ENCODE results near the gene CTDP1. TPM values are rescaled to one million over a fixed set of nuclear protein-coding genes. Genes with fewer than 3 reads are reported as not detected.

CTDP1 gene
- polyA plus RNA-seq, 1 donor (not counting 4 experiments of a cell fraction or from before 2014, with no cell fraction given): 9.2 TPM

GRCh38 chr18:79713341-79713740 is 33.7 kb downstream of the CTDP1 start:
- Histone ChIP-seq H3K79me2 (ENCODE audit: control insufficient read depth, insufficient read depth, low read length) (no peaks in the 10 kb centered on the region), H3K9me3 (ENCODE audit: control insufficient read depth, low read depth, low read length) (no peaks in the 10 kb centered on the region), H3K4me3 (ENCODE audit: control insufficient read depth in 2 of 3, extremely low read depth in 1 of 3, insufficient read depth in 2 of 3, low read depth in 1 of 3, low read length in 3 of 3) (no peak overlapping the region), H3K9me1 (ENCODE audit: control insufficient read depth, extremely low read depth, insufficient read depth, low read length) (no peaks in the 10 kb centered on the region), H3K27ac (ENCODE audit: control insufficient read depth, insufficient read depth, low read length) (no peak overlapping the region), H3K4me1 (ENCODE audit: control insufficient read depth, extremely low read depth, insufficient read depth, low read length) (no peaks in the 10 kb centered on the region), H2AFZ (ENCODE audit: control insufficient read depth, low read length) (no peak overlapping the region), H3K4me2 (ENCODE audit: control insufficient read depth, extremely low read depth, insufficient read depth, low read depth, low read length) (no peak overlapping the region), H3K27me3 (ENCODE audit: control insufficient read depth, extremely low read depth, insufficient read depth, low read length) (no peaks in the 10 kb centered on the region), H3K9ac (ENCODE audit: control insufficient read depth, extremely low read depth, insufficient read depth, low read length) (no peak overlapping the region), H4K20me1 (ENCODE audit: control insufficient read depth, extremely low read depth, insufficient read depth, low read length) (no peaks in the 10 kb centered on the region), H3K36me3 (ENCODE audit: control insufficient read depth in 2 of 2, extremely low read depth in 1 of 2, insufficient read depth in 2 of 2, low read length in 2 of 2) (peaks cover 7 to 22% of the 10 kb centered on the region in 2 experiments)
- DNase-seq (ENCODE audit: low read depth, low spot score): no peak
- no peak for TF ChIP-seq EZH2 (IDR thresholded peaks at IDR 0.05; ENCODE audit: low read length)
- TF ChIP-seq, protein P1, sequence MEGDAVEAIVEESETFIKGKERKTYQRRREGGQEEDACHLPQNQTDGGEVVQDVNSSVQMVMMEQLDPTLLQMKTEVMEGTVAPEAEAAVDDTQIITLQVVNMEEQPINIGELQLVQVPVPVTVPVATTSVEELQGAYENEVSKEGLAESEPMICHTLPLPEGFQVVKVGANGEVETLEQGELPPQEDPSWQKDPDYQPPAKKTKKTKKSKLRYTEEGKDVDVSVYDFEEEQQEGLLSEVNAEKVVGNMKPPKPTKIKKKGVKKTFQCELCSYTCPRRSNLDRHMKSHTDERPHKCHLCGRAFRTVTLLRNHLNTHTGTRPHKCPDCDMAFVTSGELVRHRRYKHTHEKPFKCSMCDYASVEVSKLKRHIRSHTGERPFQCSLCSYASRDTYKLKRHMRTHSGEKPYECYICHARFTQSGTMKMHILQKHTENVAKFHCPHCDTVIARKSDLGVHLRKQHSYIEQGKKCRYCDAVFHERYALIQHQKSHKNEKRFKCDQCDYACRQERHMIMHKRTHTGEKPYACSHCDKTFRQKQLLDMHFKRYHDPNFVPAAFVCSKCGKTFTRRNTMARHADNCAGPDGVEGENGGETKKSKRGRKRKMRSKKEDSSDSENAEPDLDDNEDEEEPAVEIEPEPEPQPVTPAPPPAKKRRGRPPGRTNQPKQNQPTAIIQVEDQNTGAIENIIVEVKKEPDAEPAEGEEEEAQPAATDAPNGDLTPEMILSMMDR (optimal IDR thresholded peaks at IDR 0.05 in 1 of 3, IDR thresholded peaks at IDR 0.05 in 1 of 3, conservative IDR thresholded peaks at IDR 0.05 in 1 of 3; ENCODE audit: extremely low read depth in 1 of 3, insufficient read depth in 2 of 3, low read length in 3 of 3): no peak
- no peak for FAIRE-seq
- dilution Hi-C loops (cut with MboI; ENCODE audit: extremely low pct_ligation_motif_present, low sequenced_read_pairs): no loop called here

- Histone ChIP-seq H3K4me2 (ENCODE audit: control insufficient read depth, extremely low read depth, insufficient read depth, low read depth, low read length) (no peak overlapping the region), H3K4me1 (ENCODE audit: control insufficient read depth, extremely low read depth, insufficient read depth, low read length) (no peaks in the 10 kb centered on the region), H3K9me3 (ENCODE audit: control insufficient read depth, low read depth, low read length) (no peaks in the 10 kb centered on the region), H2AFZ (ENCODE audit: control insufficient read depth, low read length) (no peak overlapping the region), H3K4me3 (ENCODE audit: control insufficient read depth in 2 of 3, extremely low read depth in 1 of 3, insufficient read depth in 2 of 3, low read depth in 1 of 3, low read length in 3 of 3) (no peak overlapping the region), H3K9ac (ENCODE audit: control insufficient read depth, extremely low read depth, insufficient read depth, low read length) (no peak overlapping the region), H3K27ac (ENCODE audit: control insufficient read depth, insufficient read depth, low read length) (no peak overlapping the region), H3K36me3 (ENCODE audit: control insufficient read depth in 2 of 2, extremely low read depth in 1 of 2, insufficient read depth in 2 of 2, low read length in 2 of 2) (peaks cover 7 to 29% of the 10 kb centered on the region in 2 experiments), H4K20me1 (ENCODE audit: control insufficient read depth, extremely low read depth, insufficient read depth, low read length) (no peaks in the 10 kb centered on the region), H3K79me2 (ENCODE audit: control insufficient read depth, insufficient read depth, low read length) (peaks cover 2% of the 10 kb centered on the region), H3K9me1 (ENCODE audit: control insufficient read depth, extremely low read depth, insufficient read depth, low read length) (no peaks in the 10 kb centered on the region), H3K27me3 (ENCODE audit: control insufficient read depth, extremely low read depth, insufficient read depth, low read length) (no peaks in the 10 kb centered on the region)
- DNase-seq (ENCODE audit: low read depth, low spot score) (no peak), FAIRE-seq (no peak)
- dilution Hi-C loops (cut with MboI; ENCODE audit: extremely low pct_ligation_motif_present, low sequenced_read_pairs): no loop called here
- TF ChIP-seq, protein P1 (optimal IDR thresholded peaks at IDR 0.05 in 1 of 3, IDR thresholded peaks at IDR 0.05 in 1 of 3, conservative IDR thresholded peaks at IDR 0.05 in 1 of 3; ENCODE audit: extremely low read depth in 1 of 3, insufficient read depth in 2 of 3, low read length in 3 of 3): no peak
- TF ChIP-seq EZH2 (IDR thresholded peaks at IDR 0.05; ENCODE audit: low read length): no peak
Measured at GRCh38 chr18:79714531-79715240, 35.1 kb downstream of the CTDP1 start.

Data from keratinocyte (primary cell).